GM15510 (cell line): Measurements from ENCODE around the gene HERC2.

ENCODE experiments used
- POLR2A ChIP-seq: IDR thresholded peaks from 3 replicates; pipeline ENCODE4 v1.6.1; 2011; ENCODE audit warnings: borderline replicate concordance; ENCODE audit not compliant: insufficient read length; ENCODE audit errors: extremely low read depth

Gene HERC2

GRCh38 chr15:28091313-28091712 lies 230.7 kb downstream of the HERC2 start:
- TF ChIP-seq POLR2A: no peak

GRCh38 chr15:28086175-28086703 lies 235.7 kb downstream of the HERC2 start:
- TF ChIP-seq POLR2A: no peak

- no peak for TF ChIP-seq POLR2A
Observed at GRCh38 chr15:28085489-28086174, 236.3 kb downstream of the HERC2 start.

GRCh38 chr15:28084547-28084946 lies 237.4 kb downstream of the HERC2 start:
- no peak for TF ChIP-seq POLR2A

GRCh38 chr15:28082891-28083684 lies 238.9 kb downstream of the HERC2 start:
- no peak for TF ChIP-seq POLR2A

- TF ChIP-seq POLR2A: no peak
Observed at GRCh38 chr15:28081594-28081993, 240.4 kb downstream of the HERC2 start.

GRCh38 chr15:28080386-28080785 lies 241.6 kb downstream of the HERC2 start:
- TF ChIP-seq POLR2A: no peak

- no peak for TF ChIP-seq POLR2A
Observed at GRCh38 chr15:28079313-28079969, 242.5 kb downstream of the HERC2 start.

- TF ChIP-seq POLR2A: no peak
Observed at GRCh38 chr15:28078191-28078719, 243.7 kb downstream of the HERC2 start.

GRCh38 chr15:28075573-28075972 lies 246.4 kb downstream of the HERC2 start:
- no peak for TF ChIP-seq POLR2A

- TF ChIP-seq POLR2A: no peak
Observed at GRCh38 chr15:28068930-28069329, 253.0 kb downstream of the HERC2 start.

- TF ChIP-seq POLR2A: no peak
Observed at GRCh38 chr15:28066231-28066630, 255.7 kb downstream of the HERC2 start.
